ENCODE data around the gene OR9A2. TPM values are rescaled to one million over a fixed set of nuclear protein-coding genes. Genes with fewer than 3 reads are reported as not detected.

Gene OR9A2
- total RNA-seq (2022) = not detected in 2 replicates
- not detected for Bru-seq, nascent RNA
- BruChase-seq, experiment 1, labeled RNA remaining after a 6-hour chase = not detected
- BruChase-seq, experiment 2, labeled RNA remaining after a 2-hour chase = percentile 5 among the genes with signal in this experiment
- long read RNA-seq = 0 reads

DNA sequence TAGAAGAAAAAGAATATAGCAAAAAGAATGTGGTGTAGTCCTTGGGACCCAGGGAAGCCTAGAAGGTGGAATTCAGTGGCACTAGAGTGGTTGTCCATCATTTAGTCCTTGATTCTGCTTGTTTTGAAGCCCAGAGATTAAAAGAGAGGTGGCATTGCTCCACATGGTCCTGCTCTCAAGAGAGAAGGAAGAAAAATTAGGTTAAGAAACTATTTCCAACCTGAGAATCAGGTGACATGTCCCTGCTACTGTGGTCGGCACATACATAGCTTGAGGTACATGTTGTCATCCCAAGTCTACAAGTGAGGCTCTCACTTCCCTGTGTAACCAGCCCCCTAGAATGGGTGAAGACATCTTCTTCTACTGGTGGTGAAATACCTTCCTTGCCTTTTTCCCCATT is at the start of gene OR9A2:
OR9A2 (minus strand) TSS at position 101 of the 400 bp plus-strand sequence; CDS start at position 101, 0 bp downstream.
- no peaks in the 10 kb centered on the region for H3K36me3 Mint-ChIP-seq (ENCODE audit: insufficient read depth, unreplicated experiment)
- no peak within 1 kb of the TSS for H3K27ac Mint-ChIP-seq (ENCODE audit: low read depth, unreplicated experiment)
- no peak within 1 kb of the TSS for H3K4me3 Mint-ChIP-seq (ENCODE audit: unreplicated experiment)
- ChIA-PET CTCF (interaction anchor here (2.2 kb wide), 1 partner anchor 189 kb away, joined by 6 read pairs; no protein-coding TSS in a partner anchor), POLR2A (interaction anchor here (1.1 to 1.4 kb wide), 2 partner anchors 8 to 25 kb away, joined by 3 read pairs; no protein-coding TSS in a partner anchor)
- DNase-seq (ENCODE audit: unreplicated experiment) = no peak
- H3K27me3 Mint-ChIP-seq (ENCODE audit: insufficient read depth, unreplicated experiment) = peaks cover 34% of the 10 kb centered on the region
- intact Hi-C loops (cut with micrococcal nuclease) = no loop called here
- no peaks in the 10 kb centered on the region for H3K4me1 Mint-ChIP-seq (ENCODE audit: insufficient read depth, unreplicated experiment)
- no TSS peak for BruUV-seq (replicated peaks)
- TF ChIP-seq CTCF (IDR thresholded peaks at IDR 0.05; ENCODE audit: unreplicated experiment) = no peak
- no peaks in the 10 kb centered on the region for H3K9me3 Mint-ChIP-seq (ENCODE audit: unreplicated experiment)

DNA sequence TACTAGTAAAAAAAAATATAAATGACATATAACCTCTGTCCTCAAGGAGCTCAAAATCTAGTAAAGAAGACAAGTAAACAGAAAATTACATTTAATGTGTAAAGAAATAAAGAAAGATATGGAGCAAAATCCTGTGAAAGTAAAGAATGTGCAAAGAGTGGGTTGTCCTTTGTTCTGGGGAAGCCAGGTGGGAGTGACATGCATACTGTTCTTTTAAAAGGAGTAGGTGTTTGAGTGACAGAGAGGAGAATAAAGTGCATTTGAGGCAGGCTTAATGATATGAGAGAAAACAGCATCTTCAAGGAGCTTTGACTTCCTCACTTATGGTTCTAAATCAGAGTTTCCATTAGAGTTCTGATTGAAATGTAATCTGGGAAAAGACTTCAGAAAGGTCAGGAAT is 47.2 kb upstream of the OR9A2 start:
- H3K4me1 Mint-ChIP-seq (ENCODE audit: insufficient read depth, unreplicated experiment) = no peaks in the 10 kb centered on the region
- intact Hi-C loops (cut with micrococcal nuclease) = no loop called here
- no peaks in the 10 kb centered on the region for H3K27me3 Mint-ChIP-seq (ENCODE audit: insufficient read depth, unreplicated experiment)
- no peaks in the 10 kb centered on the region for H3K9me3 Mint-ChIP-seq (ENCODE audit: unreplicated experiment)
- H3K27ac Mint-ChIP-seq (ENCODE audit: low read depth, unreplicated experiment) = no peak overlapping the region
- ChIA-PET CTCF (interaction anchor here (0.5 kb wide), 1 partner anchor 40 kb away, joined by 3 read pairs; no protein-coding TSS in a partner anchor), POLR2A (no interaction called here)
- DNase-seq (ENCODE audit: unreplicated experiment) = no peak
- TF ChIP-seq CTCF (IDR thresholded peaks at IDR 0.05; ENCODE audit: unreplicated experiment) = no peak
- BruUV-seq (replicated peaks) = no TSS peak
- H3K4me3 Mint-ChIP-seq (ENCODE audit: unreplicated experiment) = no peak overlapping the region
- no peaks in the 10 kb centered on the region for H3K36me3 Mint-ChIP-seq (ENCODE audit: insufficient read depth, unreplicated experiment)

- Mint-ChIP-seq H3K4me1 (ENCODE audit: insufficient read depth, unreplicated experiment) (no peaks in the 10 kb centered on the region), H3K9me3 (ENCODE audit: unreplicated experiment) (no peaks in the 10 kb centered on the region), H3K36me3 (ENCODE audit: insufficient read depth, unreplicated experiment) (no peaks in the 10 kb centered on the region), H3K27ac (ENCODE audit: low read depth, unreplicated experiment) (no peak overlapping the region), H3K27me3 (ENCODE audit: insufficient read depth, unreplicated experiment) (no peaks in the 10 kb centered on the region), H3K4me3 (ENCODE audit: unreplicated experiment) (no peak overlapping the region)
- POLR2A ChIA-PET = no interaction called here
- CTCF ChIA-PET = interaction anchor here (0.5 kb wide), 1 partner anchor 41 kb away, joined by 3 read pairs; no protein-coding TSS in a partner anchor
- no TSS peak for BruUV-seq (replicated peaks)
- DNase-seq (ENCODE audit: unreplicated experiment) = no peak
- intact Hi-C loops (cut with micrococcal nuclease) = no loop called here
- TF ChIP-seq CTCF (IDR thresholded peaks at IDR 0.05; ENCODE audit: unreplicated experiment) = no peak
Measured at GRCh38 chr7:143073556-143073955, 46.6 kb upstream of the OR9A2 start.

DNA sequence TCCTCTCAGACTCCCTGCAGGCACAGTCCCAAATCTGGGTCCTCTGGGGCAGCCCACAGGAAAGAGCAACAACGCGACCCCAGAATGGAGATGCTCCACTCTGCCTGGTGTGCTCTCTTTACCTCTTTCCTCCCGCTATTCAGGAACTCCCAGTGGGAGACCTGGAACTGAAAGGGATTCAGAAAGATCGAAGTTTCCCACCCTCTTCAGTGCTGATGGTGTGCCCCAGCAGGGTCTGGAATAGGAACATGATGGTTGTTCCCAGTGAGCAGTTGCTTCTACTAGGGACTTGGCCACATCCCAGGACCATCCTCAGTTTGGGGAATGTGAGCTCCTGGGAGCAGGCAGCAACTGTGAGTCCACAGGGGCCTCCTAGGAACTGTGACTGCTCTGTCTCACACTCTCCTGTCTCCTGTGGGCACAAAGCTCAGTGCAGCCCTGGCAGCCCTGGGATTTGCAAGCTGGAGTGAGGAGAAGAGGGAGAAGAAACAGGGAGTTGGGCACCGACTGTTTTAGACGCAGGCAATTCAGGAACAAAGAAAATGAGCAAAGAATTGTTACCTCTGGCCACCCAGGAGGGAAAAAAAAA is 43.1 kb upstream of the OR9A2 start:
- TF ChIP-seq CTCF (IDR thresholded peaks at IDR 0.05; ENCODE audit: unreplicated experiment) = no peak
- ChIA-PET CTCF (interaction anchor here (0.6 kb wide), 1 partner anchor 250 kb away, joined by 5 read pairs; no protein-coding TSS in a partner anchor), POLR2A (no interaction called here)
- Mint-ChIP-seq H3K27ac (ENCODE audit: low read depth, unreplicated experiment) (no peak overlapping the region), H3K9me3 (ENCODE audit: unreplicated experiment) (peaks cover 10% of the 10 kb centered on the region), H3K27me3 (ENCODE audit: insufficient read depth, unreplicated experiment) (no peaks in the 10 kb centered on the region), H3K4me3 (ENCODE audit: unreplicated experiment) (no peak overlapping the region), H3K36me3 (ENCODE audit: insufficient read depth, unreplicated experiment) (no peaks in the 10 kb centered on the region), H3K4me1 (ENCODE audit: insufficient read depth, unreplicated experiment) (no peaks in the 10 kb centered on the region)
- no TSS peak for BruUV-seq (replicated peaks)
- DNase-seq (ENCODE audit: unreplicated experiment) = no peak
- intact Hi-C loops (cut with micrococcal nuclease) = no loop called here
